ENCODE data around the gene RBMS1.
"Not testable (repeated sequence)": the region's sequence is repeated elsewhere in the genome, so short reads cannot be mapped to it uniquely, and the experiment has no call there.

The RBMS1 gene

DNA sequence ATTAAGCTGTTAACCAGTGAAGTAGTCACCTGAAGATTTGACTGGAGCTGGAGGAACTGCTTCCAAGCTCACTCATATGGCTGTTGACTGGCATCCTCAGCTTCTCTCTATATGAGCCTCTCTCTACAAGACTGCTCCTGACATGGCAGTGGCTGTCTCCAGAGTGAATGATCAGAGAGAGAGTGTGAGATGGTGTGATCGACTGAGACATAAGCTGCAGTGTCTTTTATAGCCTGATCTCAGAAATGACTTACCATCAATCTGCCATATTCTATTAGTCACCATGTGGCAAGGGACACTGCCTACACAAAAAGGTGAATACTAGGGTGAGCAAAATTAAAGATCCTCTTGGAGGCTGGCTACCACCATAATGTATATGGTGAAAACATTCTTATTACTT, 7.8 kb upstream of the RBMS1 start:
- DNase-seq, result no peak

DNA sequence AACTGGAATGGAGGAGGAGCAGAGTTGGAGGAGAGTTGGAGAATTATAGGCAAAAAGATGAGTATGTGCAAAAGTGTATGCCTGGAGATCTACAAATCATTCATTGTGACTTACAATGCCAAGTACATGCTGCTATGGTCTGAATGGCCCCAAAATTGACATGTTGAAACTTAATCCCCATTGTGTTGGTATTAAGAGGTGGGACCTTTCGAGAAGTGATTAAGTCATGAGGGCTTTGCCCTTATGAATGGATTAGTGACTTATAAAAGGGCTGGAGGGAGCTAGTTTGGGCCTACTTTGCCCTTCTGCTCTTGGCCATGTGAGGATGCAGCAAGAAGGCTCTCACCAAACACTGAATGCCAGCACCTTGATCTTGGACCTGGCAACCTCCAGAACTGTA, 6.3 kb upstream of the RBMS1 start:
- DNase-seq, result no peak

DNA sequence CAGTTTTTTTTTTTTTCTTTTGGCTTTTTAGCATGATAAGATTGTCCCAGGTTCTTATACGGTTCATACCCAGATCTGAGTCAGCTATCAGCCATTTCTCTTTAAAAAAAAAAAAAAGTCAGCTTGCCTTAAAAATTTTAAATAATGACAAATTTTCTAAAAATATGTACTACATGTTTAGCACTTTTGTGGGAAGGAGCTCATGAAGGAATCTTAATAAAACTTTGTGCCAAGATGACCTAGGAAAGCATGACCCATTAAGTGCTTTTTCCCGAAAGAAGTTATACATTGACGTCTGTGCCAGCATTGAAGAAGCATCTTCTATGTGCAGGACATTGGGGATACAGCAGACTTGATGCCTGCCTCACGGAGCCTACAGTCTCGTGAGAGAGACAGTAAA, 4.5 kb upstream of the RBMS1 start:
- no peak for DNase-seq

DNA sequence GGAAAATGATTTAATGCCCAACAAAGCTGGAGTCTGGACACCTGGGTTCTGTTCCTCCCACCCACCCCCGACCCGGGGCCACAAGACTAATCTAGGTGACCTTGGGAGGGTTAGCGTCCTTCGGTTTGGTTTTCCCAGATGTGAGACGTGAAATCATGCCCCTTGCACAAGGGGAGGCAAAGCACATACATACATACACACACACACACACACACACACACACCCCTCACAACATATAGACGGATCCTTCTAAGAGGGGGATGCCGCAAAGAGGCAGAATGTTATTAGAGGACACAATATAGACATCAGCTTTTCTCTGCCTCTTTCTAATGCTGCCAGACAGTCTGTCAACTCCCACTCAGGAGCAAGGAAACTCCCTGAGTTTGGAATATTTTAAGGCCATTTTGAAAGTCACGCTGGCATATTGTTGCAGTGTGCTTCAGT, 616 bp upstream of the RBMS1 start:
- DNase-seq, result no peak

DNA sequence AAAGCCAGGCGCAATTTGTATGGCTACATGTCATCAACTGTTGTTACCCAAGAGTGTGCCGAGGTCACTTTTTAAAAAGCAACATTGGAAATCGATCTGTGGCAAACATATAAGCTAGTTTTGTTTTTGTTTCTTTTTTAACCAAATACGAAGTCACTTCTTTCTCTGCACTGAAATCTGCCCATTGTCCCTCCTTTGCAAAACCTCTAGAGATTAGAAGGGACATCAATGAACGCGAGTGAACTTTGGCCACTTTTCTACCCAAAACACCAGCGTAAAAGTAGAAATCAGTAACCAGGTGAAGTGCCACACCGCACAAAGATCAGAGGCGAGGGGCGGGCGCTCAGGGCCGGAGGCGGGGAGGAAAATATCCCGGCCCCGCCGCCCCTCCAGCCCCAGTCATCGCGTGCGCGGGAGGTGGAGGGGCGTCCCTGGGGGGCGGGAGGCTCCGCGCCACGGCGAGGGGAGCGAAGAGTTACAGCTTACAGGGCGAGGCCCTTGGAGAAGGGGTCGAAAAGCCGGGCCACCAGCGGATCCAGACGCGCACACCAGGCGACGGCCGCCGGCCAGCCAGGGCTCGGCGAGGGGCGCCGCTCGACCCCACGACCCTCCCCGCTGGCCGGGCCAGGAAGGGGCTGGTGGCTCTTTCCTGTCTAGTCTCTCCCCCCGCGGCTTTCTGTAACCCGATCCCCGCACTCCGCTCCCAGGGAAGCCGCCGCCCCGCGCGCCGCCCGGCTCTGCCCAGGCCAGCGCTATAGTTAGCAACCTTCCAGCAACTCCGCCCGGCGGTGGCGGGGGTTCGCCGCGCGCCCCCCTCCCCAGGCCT, 993 bp downstream of the RBMS1 start:
- DNase-seq, result peak; percentile 59

DNA sequence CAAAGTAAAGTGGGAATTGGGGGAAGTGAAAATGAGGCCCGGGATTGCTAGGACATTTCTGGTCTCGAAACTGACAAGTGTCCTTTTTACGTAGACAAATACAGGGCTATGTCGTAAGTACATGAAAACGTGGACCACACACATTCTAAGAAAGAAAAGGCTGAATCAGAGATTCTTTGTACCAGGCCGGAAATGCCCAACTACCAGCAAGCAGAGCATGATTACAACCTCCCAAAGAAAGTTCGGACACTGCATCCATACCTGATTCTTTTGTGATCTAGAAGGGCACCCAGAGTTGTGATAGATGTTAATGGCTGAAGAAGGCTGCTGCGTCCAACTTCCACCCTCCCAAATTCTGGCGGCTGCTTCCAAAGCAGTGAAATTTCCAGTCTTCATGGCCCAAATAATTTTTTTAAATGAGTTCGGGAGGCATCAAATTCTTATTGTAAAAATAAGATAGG, 1.7 kb downstream of the RBMS1 start:
- DNase-seq, result no peak

DNA sequence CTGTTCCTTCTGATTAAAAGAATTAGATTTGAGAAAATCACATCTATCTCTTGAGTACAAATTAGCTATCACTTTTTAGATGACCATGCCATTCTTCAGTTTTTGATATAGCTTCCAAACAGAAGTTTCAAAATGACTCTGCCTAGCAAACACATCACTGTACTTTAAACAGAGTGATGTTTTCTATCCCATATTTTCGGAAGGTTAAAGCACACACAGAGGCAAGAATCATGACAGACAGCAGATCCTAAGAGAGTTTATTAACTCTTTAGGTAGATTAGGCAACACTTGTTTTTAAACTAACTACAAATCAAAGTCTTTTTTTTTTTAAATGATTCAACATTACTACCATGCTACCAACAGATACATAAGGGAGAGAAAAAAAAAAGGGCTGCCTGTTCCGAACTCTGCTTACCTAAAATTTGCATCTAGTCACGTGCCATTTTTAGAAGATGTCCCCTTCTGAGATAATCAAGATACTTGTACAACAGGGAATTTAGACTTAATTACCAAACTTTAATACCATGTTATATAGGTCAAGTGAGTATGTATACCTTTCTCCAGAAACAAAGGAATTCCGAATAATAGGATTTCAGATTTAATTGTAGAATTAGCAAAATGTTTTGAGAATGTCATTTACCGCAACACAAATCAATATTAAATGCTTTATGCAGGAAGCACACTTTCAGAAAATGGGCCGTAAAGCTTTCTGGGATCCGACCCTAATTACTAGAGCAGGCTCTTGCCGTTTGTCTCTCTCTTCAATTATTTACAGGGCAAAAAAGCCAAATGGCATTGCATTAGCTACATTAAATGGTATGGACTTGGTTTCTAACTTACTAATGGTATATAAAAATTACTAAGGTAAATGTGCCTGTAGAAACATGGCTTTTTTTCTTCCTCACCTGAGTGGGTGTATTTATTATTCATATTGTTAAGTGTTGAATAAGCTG, 2.6 kb downstream of the RBMS1 start:
- no peak for DNase-seq

DNA sequence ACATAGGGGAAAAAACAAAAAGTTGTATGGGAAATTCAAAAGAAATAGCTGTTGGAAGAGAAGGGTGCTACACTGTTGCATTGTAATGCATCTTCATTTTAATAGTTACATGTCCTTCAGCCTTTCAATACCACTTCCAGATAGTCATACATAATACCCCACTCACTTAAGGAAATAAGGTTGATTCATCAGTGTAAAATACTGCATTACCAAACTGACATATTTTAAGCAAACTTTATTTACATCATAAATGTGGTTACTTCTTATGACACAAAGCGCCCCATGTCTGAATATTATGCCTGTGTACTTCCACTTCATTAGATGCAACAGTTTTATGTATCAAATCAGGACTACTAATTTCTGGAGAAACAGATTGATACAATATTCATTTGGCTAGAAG, 4.5 kb downstream of the RBMS1 start:
- DNase-seq, result no peak

DNA sequence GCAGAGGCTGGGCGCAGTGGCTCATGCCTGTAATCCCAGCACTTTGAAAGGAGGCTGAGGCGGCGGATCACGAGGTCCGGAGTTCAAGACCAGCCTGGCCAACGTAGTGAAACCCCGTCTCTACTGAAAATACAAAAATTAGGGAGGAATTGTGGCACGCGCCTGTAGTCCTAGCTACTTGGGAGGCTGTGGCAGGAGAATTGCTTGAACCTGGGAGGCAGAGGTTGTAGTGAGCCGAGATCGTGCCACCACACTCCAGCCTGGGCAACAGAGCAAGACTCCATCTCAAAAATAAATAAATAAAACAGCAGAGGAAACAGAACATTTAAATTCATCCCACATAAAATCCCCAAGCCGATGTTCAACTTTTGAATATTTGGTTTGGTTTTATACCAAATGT, 5.3 kb downstream of the RBMS1 start:
- DNase-seq, result not testable (repeated sequence)

DNA sequence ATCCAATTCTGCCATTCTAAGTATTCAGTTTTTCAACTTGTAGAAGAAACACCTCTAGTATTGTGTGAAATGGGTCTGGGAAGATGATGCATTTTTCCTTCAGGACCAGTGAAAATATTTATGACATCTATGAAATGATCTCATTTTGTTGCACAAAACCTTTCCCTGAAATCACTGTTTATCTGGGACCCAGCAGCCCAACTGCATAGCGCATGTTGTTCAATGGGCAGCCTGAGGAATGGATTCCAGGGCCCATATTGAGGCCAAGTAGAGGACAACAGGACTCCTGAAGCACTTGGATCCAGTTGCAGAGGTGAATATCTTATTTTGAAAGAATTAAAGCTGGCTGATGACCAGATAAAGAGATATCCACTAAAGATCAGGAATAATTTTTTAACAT, 7.3 kb downstream of the RBMS1 start:
- DNase-seq, result no peak

DNA sequence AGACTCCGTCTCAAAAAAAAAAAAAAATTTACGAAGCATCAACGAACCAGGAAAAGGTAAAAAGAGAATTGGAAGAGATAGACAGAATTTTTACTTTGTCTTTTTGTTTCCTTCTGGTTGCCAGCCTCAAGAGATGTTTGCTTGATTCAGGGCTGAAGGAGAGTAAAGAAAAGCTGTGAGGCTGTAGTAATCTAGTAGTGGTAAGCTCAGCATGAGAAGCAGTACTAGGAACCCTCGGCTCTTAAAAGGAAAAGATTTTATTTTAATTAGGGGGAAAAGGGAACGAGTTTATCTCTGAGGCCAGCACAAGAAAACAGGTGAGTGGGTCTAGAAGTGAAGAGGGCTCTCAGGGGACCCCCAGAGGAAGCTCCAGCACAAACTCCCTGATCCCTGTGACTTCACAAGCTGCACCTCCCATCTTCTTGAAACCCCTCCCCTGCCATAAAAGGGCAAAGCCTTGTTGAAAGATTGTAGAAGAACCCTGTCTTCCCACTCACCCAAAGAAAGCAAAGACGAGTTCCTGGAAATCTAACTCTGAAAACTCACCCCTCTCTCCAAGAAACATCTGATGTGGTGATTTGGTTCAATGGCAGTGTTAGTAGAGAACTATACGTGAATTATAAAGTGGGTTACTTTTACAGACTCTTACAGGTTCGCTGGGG, 8.6 kb downstream of the RBMS1 start:
- no peak for DNase-seq

DNA sequence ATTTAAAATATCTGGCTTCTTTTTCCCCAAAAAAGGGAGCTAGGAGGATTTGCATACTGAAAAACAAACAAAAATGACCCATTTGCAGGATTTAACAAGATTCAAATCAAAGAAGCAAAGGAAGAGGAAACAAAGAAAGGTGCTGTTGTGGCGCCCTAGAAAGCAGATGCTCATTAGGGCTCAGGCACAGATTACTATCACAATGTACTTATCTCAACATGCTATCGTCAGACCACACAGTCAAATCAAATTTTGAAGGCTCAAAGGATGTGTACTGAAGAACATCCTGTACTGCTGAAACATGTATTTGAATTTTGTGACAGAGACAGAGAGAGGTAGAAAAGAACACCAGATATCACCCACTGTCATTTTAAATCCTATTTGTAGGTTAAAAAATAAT, 10.9 kb downstream of the RBMS1 start:
- DNase-seq, result no peak

DNA sequence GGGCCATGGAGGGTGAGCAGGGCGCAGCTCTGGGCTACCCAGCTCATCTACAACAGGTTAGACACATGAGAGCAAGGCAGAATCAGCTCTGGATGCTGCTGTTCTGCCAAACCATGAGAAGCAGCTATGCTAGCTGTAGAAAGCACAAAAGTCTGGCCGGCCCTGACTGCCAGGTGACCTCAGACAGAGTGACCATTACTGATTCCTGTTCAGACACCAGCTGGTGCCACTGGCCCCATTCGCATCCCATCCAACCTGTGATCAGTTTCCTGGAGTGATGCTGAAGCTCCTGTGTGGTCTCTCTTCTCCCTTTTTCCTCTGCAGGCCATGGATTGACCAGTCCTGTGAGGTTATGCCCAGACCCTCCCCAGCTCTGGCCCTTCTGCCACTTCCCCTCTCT, 14.3 kb downstream of the RBMS1 start:
- DNase-seq, result no peak

DNA sequence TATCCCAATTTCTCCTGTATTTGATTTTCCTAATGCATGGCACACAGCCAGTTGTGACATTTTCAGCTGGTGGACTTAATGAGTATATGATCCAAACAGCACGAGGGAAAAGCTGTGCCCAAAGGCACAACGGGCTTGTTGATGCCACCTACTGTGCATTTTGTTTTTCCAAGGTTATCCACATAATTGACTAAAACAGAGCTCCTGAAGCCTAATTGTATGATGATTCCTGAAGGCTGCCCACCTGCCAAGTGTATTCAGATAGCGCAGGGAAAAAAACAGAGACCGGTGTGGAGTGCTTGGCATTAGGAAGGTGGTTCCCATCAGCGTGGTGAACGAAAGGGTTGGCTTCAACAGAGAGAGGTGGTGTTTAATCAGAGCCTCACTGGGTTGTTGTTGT, 14.9 kb downstream of the RBMS1 start:
- no peak for DNase-seq

DNA sequence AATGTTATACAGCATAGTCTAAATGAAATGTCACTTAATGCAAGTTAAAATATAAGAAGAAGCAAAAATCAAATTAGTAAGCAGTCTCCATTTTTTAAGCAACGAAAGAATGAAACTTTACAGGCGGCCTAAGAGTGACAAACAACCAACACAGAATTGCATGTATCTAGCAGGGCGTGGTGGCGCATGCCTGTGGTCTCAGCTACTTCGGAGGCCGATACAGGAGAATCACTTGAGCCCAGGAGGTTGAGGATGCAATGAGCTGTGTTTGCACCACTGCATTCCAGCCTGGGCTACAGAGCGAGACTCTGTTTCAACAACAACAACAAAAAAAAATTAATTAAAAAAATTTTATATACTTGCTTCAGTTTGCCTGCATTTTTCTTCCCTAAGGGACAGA, 16.6 kb downstream of the RBMS1 start:
- no peak for DNase-seq

DNA sequence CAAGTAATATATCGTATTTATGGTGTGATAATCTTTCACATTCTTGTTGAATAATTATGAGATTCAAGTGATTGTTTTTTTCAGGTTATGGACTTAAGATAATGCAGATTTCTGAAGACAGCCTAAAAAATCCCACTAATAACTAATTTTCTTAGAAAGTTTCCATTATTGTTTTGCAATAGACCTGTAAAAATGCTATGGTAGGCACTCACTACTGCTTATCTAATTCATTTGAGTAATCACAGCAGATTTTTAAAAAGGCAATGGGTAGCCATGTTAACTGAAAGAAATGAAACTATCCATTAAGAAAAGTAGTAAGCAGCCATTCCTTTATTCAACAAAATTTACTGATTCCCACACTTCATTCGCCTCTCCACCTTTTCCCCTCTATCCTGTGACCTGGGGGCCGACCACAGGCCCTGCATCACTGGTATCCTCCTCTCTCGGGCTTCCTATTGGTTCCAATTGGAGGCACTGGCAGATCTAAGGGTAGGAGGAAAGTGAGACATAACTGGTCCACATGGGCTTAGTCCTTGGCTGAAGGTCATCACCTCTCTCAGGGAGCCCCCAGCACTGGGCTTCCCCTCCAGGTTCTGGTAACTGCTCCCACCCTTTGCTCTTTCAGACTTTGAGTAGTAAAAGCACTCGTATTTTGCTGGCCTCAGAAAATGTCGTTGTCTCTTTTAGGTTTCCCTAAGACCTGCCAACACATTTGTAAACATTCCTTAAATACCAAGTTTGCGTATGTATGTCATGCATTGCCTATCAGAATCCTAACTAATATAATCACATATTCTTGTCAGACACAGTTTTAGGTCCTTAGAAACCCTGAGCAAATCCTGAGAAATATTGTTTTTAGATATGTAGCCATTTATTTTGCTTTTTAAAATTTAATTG, 18.5 kb downstream of the RBMS1 start:
- DNase-seq, result no peak

DNA sequence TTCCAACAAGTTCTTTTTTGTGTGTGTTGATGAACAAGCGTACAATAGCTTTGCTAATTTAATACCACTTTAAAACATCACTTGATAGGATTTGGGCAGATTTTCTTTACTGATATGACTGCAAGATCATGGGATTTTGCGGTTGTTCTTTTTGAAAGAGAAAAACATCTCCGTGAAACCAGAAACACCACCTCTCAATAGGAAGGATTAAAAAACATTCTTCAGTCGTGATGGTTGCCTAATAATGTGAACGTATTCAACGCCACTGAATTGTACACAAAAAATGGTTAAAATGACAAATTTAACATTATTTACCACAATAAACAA, 19.3 kb downstream of the RBMS1 start:
- no peak for DNase-seq

DNA sequence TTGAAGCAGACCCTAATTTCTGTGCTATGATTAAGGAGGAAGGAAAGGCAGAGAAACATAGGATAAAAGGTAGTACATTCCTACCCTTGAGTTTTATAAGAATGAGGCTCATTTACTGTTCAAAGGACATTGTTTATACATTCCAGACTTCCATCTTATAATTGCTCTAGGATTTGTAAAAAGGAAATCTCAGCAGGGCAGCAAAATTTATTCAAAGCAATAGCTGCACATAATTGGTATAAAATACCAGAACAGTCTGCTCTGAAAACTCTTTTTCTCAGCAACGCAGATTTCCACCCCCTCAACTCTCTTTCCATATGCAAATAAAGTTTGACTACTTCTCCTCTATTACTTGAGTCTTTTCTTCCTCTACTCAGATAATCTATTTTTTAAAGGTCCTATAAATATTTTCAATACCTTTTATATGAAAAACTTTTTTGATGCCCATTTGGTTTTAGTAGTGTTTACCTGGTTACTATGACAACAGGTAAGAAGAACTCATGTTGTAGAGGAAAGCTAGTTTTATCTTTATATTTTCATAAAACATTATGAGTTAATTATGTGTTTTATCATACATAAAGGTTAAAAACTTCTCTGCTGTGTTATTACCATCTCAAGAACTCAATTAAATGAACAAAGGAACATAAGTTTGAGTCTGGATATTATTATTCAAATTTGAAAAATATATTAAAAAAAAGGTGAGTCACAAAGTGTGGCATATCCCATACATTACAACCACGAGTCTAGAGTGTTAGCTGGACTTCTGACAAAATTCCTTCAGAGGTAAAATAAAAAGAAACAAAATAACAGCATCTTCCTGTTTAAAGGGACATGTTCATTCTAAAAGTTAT, 19.9 kb downstream of the RBMS1 start:
- DNase-seq, result no peak

DNA sequence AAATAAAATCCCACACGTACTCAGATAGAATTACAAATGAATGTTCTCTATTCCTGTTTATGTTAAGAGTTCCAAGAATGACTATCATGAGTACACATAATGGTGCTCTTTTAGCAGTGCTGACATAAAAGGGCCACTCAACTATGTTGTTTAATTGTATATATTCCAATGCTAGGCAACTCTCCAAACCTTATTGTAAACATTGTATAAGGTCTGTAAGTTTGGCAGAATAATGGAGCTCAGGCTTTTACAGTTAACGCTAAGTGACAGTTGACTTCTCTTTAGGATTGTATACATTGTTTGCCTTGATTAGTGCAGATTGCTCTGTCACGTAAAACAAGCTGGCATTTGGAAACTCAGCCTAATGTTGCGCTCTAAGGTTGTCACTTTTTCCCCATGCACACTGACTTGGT, 20.8 kb downstream of the RBMS1 start:
- no peak for DNase-seq

DNA sequence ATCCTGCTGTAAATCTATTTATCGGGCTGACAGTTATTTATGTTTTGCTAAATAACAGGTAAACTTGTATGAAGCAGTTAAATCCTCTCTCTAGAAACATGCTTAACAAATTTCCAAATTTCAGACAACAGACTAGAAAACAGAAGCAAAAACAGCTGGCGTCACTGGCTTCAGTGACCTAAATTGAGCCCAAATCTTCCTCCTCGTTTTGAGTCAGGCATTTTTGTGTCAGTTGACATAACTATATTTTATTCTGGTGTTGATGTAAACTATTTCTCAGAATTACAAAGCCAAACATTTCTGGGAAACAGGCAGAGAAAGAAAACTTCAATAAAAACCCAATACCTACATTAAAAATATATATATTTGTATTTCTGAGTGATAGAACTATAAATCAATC, 21.7 kb downstream of the RBMS1 start:
- DNase-seq, result no peak

DNA sequence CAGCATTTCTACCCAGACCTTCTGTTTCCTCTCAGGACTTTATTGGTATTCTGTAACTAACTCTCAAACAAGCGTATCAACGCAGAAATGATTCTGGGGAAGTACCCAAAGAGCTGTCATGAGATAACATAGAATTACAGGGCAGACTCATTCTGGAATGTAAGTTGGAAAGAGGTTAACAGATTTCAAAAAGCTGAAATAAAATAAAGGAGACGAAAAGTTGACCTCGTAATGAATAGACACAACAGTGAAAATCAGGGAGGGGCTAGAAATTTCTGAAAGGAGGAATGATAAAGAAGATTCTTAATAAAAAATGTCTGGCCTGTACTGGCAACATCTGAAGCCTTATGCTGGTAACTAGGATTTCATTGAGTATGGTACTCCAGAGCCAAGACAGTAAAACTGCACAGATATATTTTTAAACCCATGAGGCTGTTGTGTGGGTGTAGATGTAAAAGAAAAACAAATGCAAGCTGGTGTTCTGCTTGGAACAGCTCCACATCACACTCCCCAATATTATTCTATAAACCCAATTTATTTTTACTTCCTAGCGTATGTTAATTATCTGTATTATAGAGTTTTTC, 23.9 kb downstream of the RBMS1 start:
- no peak for DNase-seq
